HUES6 (cell line): ENCODE results near the gene SPATS2L.

Source experiments
- H3K27ac ChIP-seq: 2 replicates; pipeline ENCODE4 v1.7.0; 2013; ENCODE audit warnings: low read depth, mild to moderate bottlenecking, low read length, inconsistent platforms
- H3K27me3 ChIP-seq: 2 replicates; pipeline ENCODE4 v1.6.1; 2013; ENCODE audit warnings: low read length; ENCODE audit not compliant: control insufficient read depth, insufficient read depth
- H3K36me3 ChIP-seq: 2 replicates; pipeline ENCODE4 v1.6.1; 2013; ENCODE audit warnings: low read length; ENCODE audit not compliant: control insufficient read depth, insufficient read depth
- H3K4me1 ChIP-seq: 2 replicates; pipeline ENCODE4 v1.6.1; 2013; ENCODE audit warnings: low read length; ENCODE audit not compliant: control insufficient read depth, insufficient read depth
- H3K4me3 ChIP-seq: 2 replicates; pipeline ENCODE4 v1.5.1; 2013; ENCODE audit warnings: low read depth, low read length
- H3K9ac ChIP-seq: one replicate; pipeline ENCODE4 v1.6.1; 2013; ENCODE audit warnings: mild to moderate bottlenecking, low read length
- H3K9me3 ChIP-seq: 2 replicates; pipeline ENCODE4 v1.6.1; 2013; ENCODE audit warnings: low read depth, low read length; ENCODE audit not compliant: control insufficient read depth, insufficient read depth

The SPATS2L gene

GRCh38 chr2:200272320-200272719 lies 34.2 kb upstream of the SPATS2L start:
- no peaks in the 10 kb centered on the region for H3K9me3 ChIP-seq
- no peaks in the 10 kb centered on the region for H3K36me3 ChIP-seq
- no peak overlapping the region for H3K27ac ChIP-seq
- H3K4me1 ChIP-seq: peaks cover 15% of the 10 kb centered on the region
- no peaks in the 10 kb centered on the region for H3K27me3 ChIP-seq
- H3K4me3 ChIP-seq: no peak overlapping the region
- no peak overlapping the region for H3K9ac ChIP-seq

- peaks cover 15% of the 10 kb centered on the region for H3K4me1 ChIP-seq
- no peaks in the 10 kb centered on the region for H3K9me3 ChIP-seq
- no peak overlapping the region for H3K9ac ChIP-seq
- no peaks in the 10 kb centered on the region for H3K36me3 ChIP-seq
- no peaks in the 10 kb centered on the region for H3K27me3 ChIP-seq
- H3K27ac ChIP-seq: no peak overlapping the region
- no peak overlapping the region for H3K4me3 ChIP-seq
Observed at GRCh38 chr2:200274116-200275075, 32.1 kb upstream of the SPATS2L start.

- peaks cover 15% of the 10 kb centered on the region for H3K4me1 ChIP-seq
- H3K4me3 ChIP-seq: no peak overlapping the region
- no peaks in the 10 kb centered on the region for H3K36me3 ChIP-seq
- no peaks in the 10 kb centered on the region for H3K27me3 ChIP-seq
- H3K9me3 ChIP-seq: no peaks in the 10 kb centered on the region
- H3K27ac ChIP-seq: no peak overlapping the region
- no peak overlapping the region for H3K9ac ChIP-seq
Observed at GRCh38 chr2:200275295-200276013, 31.0 kb upstream of the SPATS2L start.

GRCh38 chr2:200276472-200276871 lies 30.0 kb upstream of the SPATS2L start:
- Histone ChIP-seq H3K27ac (no peak overlapping the region), H3K4me3 (no peak overlapping the region), H3K9me3 (no peaks in the 10 kb centered on the region), H3K4me1 (peaks cover 15% of the 10 kb centered on the region), H3K36me3 (no peaks in the 10 kb centered on the region), H3K27me3 (no peaks in the 10 kb centered on the region), H3K9ac (no peak overlapping the region)

- Histone ChIP-seq H3K4me3 (no peak overlapping the region), H3K4me1 (peaks cover 15% of the 10 kb centered on the region), H3K9me3 (no peaks in the 10 kb centered on the region), H3K27me3 (no peaks in the 10 kb centered on the region), H3K27ac (no peak overlapping the region), H3K9ac (no peak overlapping the region), H3K36me3 (no peaks in the 10 kb centered on the region)
Observed at GRCh38 chr2:200278694-200279316, 27.7 kb upstream of the SPATS2L start.

GRCh38 chr2:200279857-200280256 lies 26.6 kb upstream of the SPATS2L start:
- Histone ChIP-seq H3K9ac (no peak overlapping the region), H3K27me3 (no peaks in the 10 kb centered on the region), H3K4me3 (no peak overlapping the region), H3K9me3 (no peaks in the 10 kb centered on the region), H3K36me3 (no peaks in the 10 kb centered on the region), H3K27ac (no peak overlapping the region), H3K4me1 (peaks cover 5% of the 10 kb centered on the region)

GRCh38 chr2:200286578-200286977 lies 19.9 kb upstream of the SPATS2L start:
- Histone ChIP-seq H3K27ac (no peak overlapping the region), H3K9ac (no peak overlapping the region), H3K4me1 (no peaks in the 10 kb centered on the region), H3K36me3 (no peaks in the 10 kb centered on the region), H3K27me3 (no peaks in the 10 kb centered on the region), H3K9me3 (no peaks in the 10 kb centered on the region), H3K4me3 (no peak overlapping the region)

- H3K9me3 ChIP-seq: no peaks in the 10 kb centered on the region
- H3K9ac ChIP-seq: no peak overlapping the region
Observed at GRCh38 chr2:200288670-200289429, 17.6 kb upstream of the SPATS2L start.

GRCh38 chr2:200296118-200296517 lies 10.4 kb upstream of the SPATS2L start:
- no peaks in the 10 kb centered on the region for H3K27me3 ChIP-seq
- H3K27ac ChIP-seq: no peak overlapping the region
- H3K4me3 ChIP-seq: no peak overlapping the region
- H3K9ac ChIP-seq: no peak overlapping the region
- H3K36me3 ChIP-seq: no peaks in the 10 kb centered on the region
- H3K9me3 ChIP-seq: no peaks in the 10 kb centered on the region
- H3K4me1 ChIP-seq: no peaks in the 10 kb centered on the region

More at GRCh38 chr2:200288670-200289429, 17.6 kb upstream of the SPATS2L start:
- Histone ChIP-seq H3K27ac (no peak overlapping the region), H3K4me1 (no peaks in the 10 kb centered on the region), H3K36me3 (no peaks in the 10 kb centered on the region), H3K4me3 (no peak overlapping the region), H3K27me3 (no peaks in the 10 kb centered on the region)

GRCh38 chr2:200297100-200297499 lies 9.4 kb upstream of the SPATS2L start:
- Histone ChIP-seq H3K27ac (no peak overlapping the region), H3K4me3 (no peak overlapping the region), H3K4me1 (no peaks in the 10 kb centered on the region), H3K9ac (no peak overlapping the region), H3K36me3 (no peaks in the 10 kb centered on the region), H3K9me3 (no peaks in the 10 kb centered on the region), H3K27me3 (no peaks in the 10 kb centered on the region)
